GM12878 (cell line): ENCODE measurements around the gene GPR17. TPM values are rescaled to one million over a fixed set of nuclear protein-coding genes. Genes with fewer than 3 reads are reported as not detected.
A peak's percentile ranks its signal among the peaks of the same experiment; 100 is the strongest.

Source experiments
- BACH1 ChIP-seq: fragments of 450-650 bp; IDR thresholded peaks from 2 replicates; pipeline ENCODE4 v1.6.1; 2017; ENCODE audit warnings: mild to moderate bottlenecking, borderline replicate concordance
- BMI1 ChIP-seq: fragments of 450-650 bp; IDR thresholded peaks from 2 replicates; pipeline ENCODE4 v1.6.1; 2016; ENCODE audit warnings: mild to moderate bottlenecking, moderate library complexity, borderline replicate concordance
- IKZF2 ChIP-seq, 2 experiments: fragments of 450-650 bp; IDR thresholded peaks; 2 replicates each; pipeline ENCODE4 v1.6.1; 2017; ENCODE audit warnings: mild to moderate bottlenecking in 2 of 2, moderate library complexity in 2 of 2
- KLF5 ChIP-seq: fragments of 450-650 bp; IDR thresholded peaks from 2 replicates; pipeline ENCODE4 v1.6.1; 2014; ENCODE audit warnings: mild to moderate bottlenecking; ENCODE audit not compliant: partially characterized antibody
- SMAD5 ChIP-seq: IDR thresholded peaks from 2 replicates; pipeline ENCODE4 v1.6.1; 2016; ENCODE audit warnings: antibody characterized with exemption, low read depth
- SMARCA5 ChIP-seq: fragments of 450-650 bp; IDR thresholded peaks from 2 replicates; pipeline ENCODE4 v1.6.1; 2017; ENCODE audit warnings: mild to moderate bottlenecking
- SPI1 ChIP-seq: IDR thresholded peaks from 2 replicates; pipeline ENCODE4 v1.6.1; 2011; ENCODE audit warnings: low read depth, mild to moderate bottlenecking, low read length, moderate library complexity, borderline replicate concordance; ENCODE audit not compliant: insufficient read depth
- STAT1 ChIP-seq: fragments of 450-650 bp; conservative IDR thresholded peaks from 2 replicates; pipeline ENCODE4 v1.6.1; 2014; ENCODE audit warnings: antibody characterized with exemption, mild to moderate bottlenecking
- TCF7 ChIP-seq: IDR thresholded peaks from 2 replicates; pipeline ENCODE4 v1.6.1; 2014; ENCODE audit warnings: antibody characterized with exemption, borderline replicate concordance
- ZNF207 ChIP-seq: fragments of 450-650 bp; IDR thresholded peaks from 2 replicates; pipeline ENCODE4 v1.6.1; 2014; ENCODE audit warnings: antibody characterized with exemption, mild to moderate bottlenecking, borderline replicate concordance
- polyA plus RNA-seq, 11 experiments: library from polyadenylated mRNA; depleted of rRNA in 4 of 11; unstranded in 6 of 11; stranded (reverse) in 5 of 11; fragments of >200 nt; fragmentation: Nextera tagmentation in 4 of 11; fragmentation: Illumina TruSeq in 1 of 11; extraction: Ambion mirVana in 4 of 11; extraction: Trizol in 1 of 11; gene quantifications; 1 replicate in 1 of 11; 2 replicates in 10 of 11; pipeline versions ENCODE4 v1.2.1 to v1.2.3, GENCODE V29; 2011 to 2016; ENCODE audit warnings: inconsistent platforms in 2 of 11, missing spikeins in 2 of 11, low read depth in 1 of 11
- total RNA-seq, 4 experiments: library from RNA; depleted of rRNA in 3 of 4; stranded (reverse); fragments of >200 nt in 3 of 4; fragmentation: Illumina TruSeq in 1 of 4; extraction: Trizol in 1 of 4; gene quantifications; 2 replicates each; pipeline versions ENCODE4 v1.2.1 to v1.2.3, GENCODE V29; 2013 to 2021
- TF ChIP-seq, protein P1 (sequence below): fragments of 450-650 bp; IDR thresholded peaks from 2 replicates; pipeline ENCODE4 v1.6.1; 2018; ENCODE audit warnings: borderline replicate concordance, mild to moderate bottlenecking; ENCODE audit not compliant: partially characterized antibody
- TF ChIP-seq, protein P2 (sequence below): IDR thresholded peaks from 2 replicates; pipeline ENCODE4 v1.6.1; 2012; ENCODE audit warnings: low read depth, low read length, improper control_type of control experiment
- TF ChIP-seq, protein P3 (sequence below): IDR thresholded peaks from 2 replicates; pipeline ENCODE4 v1.6.1; 2011; ENCODE audit warnings: mild to moderate bottlenecking, low read depth, low read length, moderate library complexity; ENCODE audit not compliant: insufficient replicate concordance
- TF ChIP-seq, protein P4 (sequence below): IDR thresholded peaks from 2 replicates; pipeline ENCODE4 v1.6.1; 2011; ENCODE audit warnings: borderline replicate concordance, low read depth, mild to moderate bottlenecking, moderate library complexity, mixed read lengths, low read length; ENCODE audit not compliant: insufficient read depth; ENCODE audit errors: extremely low read length
- TF ChIP-seq, protein P5 (sequence below): IDR thresholded peaks from 2 replicates; pipeline ENCODE4 v1.6.1; 2011; ENCODE audit warnings: borderline replicate concordance, low read depth, mild to moderate bottlenecking, moderate library complexity, low read length; ENCODE audit not compliant: insufficient read depth, poor library complexity, severe bottlenecking

GPR17 gene
- total and polyA plus RNA-seq, 10 of the 15 experiments (the other 5 are each of a cell fraction or from before 2014, with no cell fraction given) = not detected

DNA sequence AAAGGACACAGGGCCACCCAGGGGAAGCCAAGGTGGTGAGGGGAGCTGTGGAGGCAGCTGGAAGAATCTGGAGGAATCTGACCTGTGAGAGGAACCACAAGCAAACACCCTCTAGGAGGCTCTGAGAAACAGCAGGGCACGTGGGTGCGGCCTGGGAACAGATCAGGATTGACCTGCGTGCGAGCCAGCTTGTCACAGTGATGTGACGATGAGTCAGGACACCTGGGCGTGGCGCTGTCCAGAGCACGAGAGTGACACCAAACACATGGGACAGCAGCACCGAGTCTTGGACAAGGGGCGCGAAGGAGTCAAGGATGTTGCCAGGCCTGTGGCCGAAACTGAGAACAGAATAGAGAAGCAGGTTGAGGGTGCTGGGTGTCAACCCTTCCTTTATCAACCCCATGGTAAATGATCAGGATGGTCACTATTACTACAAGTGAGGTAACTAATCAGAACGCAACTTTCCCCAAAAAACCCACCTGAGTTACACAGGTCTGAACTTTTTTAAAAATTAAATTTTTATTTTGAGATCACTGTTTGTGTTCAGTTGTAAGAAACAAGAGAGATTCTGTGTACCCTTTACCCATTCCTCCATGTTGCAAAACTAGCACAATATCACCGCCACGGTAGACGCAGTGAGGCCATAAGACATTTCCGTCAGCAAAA, 54.7 kb downstream of the GPR17 start (continued):
- TF ChIP-seq, protein P1, sequence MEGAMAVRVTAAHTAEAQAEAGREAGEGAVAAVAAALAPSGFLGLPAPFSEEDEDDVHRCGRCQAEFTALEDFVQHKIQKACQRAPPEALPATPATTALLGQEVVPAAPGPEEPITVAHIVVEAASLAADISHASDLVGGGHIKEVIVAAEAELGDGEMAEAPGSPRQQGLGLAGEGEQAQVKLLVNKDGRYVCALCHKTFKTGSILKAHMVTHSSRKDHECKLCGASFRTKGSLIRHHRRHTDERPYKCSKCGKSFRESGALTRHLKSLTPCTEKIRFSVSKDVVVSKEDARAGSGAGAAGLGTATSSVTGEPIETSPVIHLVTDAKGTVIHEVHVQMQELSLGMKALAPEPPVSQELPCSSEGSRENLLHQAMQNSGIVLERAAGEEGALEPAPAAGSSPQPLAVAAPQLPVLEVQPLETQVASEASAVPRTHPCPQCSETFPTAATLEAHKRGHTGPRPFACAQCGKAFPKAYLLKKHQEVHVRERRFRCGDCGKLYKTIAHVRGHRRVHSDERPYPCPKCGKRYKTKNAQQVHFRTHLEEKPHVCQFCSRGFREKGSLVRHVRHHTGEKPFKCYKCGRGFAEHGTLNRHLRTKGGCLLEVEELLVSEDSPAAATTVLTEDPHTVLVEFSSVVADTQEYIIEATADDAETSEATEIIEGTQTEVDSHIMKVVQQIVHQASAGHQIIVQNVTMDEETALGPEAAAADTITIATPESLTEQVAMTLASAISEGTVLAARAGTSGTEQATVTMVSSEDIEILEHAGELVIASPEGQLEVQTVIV = peak; percentile 10
- TF ChIP-seq, protein P2, sequence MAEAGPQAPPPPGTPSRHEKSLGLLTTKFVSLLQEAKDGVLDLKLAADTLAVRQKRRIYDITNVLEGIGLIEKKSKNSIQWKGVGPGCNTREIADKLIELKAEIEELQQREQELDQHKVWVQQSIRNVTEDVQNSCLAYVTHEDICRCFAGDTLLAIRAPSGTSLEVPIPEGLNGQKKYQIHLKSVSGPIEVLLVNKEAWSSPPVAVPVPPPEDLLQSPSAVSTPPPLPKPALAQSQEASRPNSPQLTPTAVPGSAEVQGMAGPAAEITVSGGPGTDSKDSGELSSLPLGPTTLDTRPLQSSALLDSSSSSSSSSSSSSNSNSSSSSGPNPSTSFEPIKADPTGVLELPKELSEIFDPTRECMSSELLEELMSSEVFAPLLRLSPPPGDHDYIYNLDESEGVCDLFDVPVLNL = 0 out of 2 replicates have a peak, but pooled peaks have one; percentile 42
- TF ChIP-seq TCF7 = 0 out of 2 replicates have a peak, but pooled peaks have one; percentile 14
- TF ChIP-seq KLF5 = peak; percentile 60
- TF ChIP-seq SPI1 = peak; percentile 76; the same call in 1 of the 2 replicates
- peak; percentile 81; the same call in 1 of the 2 replicates for TF ChIP-seq SMARCA5
- peak; percentile 80 for TF ChIP-seq ZNF207
- TF ChIP-seq, protein P3, sequence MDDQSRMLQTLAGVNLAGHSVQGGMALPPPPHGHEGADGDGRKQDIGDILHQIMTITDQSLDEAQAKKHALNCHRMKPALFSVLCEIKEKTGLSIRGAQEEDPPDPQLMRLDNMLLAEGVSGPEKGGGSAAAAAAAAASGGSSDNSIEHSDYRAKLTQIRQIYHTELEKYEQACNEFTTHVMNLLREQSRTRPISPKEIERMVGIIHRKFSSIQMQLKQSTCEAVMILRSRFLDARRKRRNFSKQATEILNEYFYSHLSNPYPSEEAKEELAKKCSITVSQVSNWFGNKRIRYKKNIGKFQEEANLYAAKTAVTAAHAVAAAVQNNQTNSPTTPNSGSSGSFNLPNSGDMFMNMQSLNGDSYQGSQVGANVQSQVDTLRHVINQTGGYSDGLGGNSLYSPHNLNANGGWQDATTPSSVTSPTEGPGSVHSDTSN = peak; percentile 82
- peak; percentile 88 for TF ChIP-seq BACH1
- 0 out of 2 replicates have a peak, but pooled peaks have one; percentile 59 for TF ChIP-seq BMI1
- TF ChIP-seq, protein P4, sequence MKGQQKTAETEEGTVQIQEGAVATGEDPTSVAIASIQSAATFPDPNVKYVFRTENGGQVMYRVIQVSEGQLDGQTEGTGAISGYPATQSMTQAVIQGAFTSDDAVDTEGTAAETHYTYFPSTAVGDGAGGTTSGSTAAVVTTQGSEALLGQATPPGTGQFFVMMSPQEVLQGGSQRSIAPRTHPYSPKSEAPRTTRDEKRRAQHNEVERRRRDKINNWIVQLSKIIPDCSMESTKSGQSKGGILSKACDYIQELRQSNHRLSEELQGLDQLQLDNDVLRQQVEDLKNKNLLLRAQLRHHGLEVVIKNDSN = peak; percentile 71
- peak; percentile 92 to 95 for TF ChIP-seq IKZF2 (IDR thresholded peaks at IDR 0.05)
- TF ChIP-seq SMAD5 = no peak
- TF ChIP-seq STAT1 = peak; percentile 70; the same call in 1 of the 2 replicates
- TF ChIP-seq, protein P5, sequence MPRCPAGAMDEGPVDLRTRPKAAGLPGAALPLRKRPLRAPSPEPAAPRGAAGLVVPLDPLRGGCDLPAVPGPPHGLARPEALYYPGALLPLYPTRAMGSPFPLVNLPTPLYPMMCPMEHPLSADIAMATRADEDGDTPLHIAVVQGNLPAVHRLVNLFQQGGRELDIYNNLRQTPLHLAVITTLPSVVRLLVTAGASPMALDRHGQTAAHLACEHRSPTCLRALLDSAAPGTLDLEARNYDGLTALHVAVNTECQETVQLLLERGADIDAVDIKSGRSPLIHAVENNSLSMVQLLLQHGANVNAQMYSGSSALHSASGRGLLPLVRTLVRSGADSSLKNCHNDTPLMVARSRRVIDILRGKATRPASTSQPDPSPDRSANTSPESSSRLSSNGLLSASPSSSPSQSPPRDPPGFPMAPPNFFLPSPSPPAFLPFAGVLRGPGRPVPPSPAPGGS = peak; percentile 72
